HG03442 (cell line): ENCODE measurements around the gene PXDC1.
"Not testable (repeated sequence)": the region's sequence is repeated elsewhere in the genome, so short reads cannot be mapped to it uniquely, and the experiment has no call there.

ENCODE experiments used
- ATAC-seq: cut with Tn5 transposase; IDR thresholded peaks from one replicate; pipeline ENCODE4 v1.9.1; 2021; ENCODE audit warnings: mild to moderate bottlenecking, moderate library complexity; ENCODE audit not compliant: unreplicated experiment

The PXDC1 gene

DNA sequence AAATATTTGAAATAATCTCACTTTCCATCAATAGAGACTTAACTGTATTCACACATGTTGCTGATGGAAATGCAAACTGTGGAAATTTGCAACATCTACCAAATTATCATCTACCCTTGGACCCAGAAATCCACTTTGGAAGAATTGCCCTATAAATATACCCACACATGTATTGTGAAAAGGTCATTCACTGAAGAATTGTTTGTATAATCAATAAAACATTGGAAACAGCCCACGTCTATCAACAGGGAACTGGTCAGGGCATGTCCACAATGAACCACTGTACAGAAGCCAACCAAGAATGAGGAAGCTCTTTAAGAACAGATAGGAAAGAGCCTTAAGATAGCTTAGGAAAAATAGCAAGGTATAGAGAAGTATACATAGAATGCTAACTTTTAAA, 36.2 kb downstream of the PXDC1 start:
- no peak for ATAC-seq

DNA sequence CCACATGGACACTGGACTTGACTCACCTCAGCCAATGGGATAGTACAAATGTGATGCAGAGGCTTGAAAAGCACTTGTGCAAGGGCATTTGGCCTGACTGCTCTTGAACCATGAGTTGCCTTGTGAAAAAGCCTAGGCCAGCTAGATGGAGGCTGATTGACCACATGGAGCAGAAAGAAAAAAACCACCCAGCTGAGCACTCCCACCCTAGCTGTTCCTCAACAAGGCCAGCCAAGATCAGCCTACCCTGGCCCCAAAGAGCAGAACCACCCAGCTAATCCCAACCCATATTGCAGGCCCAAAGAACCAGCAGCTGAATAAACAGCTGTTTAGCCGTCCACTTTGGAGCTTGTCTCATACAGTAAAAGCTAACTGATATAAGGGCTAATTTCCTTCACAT, 36.7 kb downstream of the PXDC1 start:
- no peak for ATAC-seq

DNA sequence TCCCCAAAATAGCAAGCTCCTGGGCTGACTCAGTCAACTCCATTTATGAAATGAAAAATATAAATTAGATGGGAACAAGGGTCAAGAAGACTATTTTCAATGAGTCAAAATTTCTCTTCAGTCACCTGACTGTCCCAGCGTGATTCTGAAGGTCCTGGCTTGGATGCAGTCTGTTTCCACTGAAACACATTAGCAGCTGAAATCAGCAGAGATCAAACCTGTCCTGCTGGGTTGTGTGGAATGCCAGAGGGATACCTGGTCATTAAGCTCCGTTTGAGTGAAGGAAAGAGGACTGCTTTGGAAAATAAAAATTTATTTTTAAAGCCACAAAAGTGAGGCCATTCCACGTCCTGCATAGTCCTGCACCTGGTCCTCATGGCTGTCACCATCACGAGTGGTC, 37.4 kb downstream of the PXDC1 start:
- ATAC-seq: no peak

DNA sequence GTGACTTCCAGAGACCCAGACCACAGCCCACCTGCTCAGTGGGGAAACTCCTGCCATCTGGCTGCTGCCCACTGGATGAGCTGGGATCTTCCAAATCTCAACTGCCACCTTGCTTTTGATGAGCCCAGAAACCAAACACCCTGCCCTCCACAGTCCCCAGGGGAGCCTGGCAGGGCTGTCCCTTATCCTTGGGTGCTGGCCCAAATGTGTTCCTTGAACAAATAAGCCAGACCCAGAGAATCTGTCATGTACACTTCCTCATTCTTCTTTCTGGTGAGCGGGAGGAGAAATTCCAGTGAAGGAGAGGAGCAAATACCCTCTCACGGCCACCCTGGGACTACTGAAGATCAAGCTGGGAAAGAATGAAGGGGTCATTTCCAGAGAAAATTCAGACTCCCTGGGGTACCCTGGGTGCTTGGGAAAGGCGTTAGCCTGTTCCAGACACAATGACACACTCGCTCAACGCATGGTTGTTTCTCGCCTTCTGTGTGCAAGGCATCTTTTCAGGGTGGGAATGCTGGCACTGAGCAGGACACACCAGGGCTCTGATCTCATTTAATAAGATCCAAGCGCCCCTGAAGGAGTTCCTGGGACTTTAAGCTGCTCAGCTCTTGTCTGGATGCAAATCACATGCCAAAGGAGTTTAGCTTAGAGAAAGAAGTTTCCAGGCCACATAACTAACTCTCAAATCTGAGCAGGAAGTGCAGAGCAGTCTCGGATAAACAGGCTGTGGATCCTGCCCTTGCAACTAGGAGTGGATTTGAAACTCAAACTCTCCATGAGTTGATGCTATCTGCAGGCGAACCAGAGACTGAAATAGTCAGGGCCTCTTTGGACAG, 38.5 kb downstream of the PXDC1 start:
- no peak for ATAC-seq

DNA sequence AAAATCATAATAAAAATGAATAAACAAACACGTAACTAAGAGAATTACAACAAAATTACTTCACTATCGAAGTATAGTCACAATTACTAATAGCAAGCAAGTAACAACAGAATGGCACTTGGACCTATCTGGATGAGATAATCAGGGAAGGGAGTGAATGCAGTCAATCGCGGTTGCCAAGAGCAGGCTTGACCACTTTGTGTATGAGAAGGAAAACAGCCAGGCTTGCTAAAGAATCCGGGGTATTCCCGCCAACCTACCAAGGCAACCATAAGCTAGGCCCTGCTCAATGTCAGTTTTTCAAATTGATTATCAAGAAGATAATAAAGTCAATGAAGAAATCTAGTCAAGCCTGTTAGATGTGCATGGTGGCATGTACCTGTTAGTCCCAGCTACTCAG, 39.7 kb downstream of the PXDC1 start:
- ATAC-seq: no peak

DNA sequence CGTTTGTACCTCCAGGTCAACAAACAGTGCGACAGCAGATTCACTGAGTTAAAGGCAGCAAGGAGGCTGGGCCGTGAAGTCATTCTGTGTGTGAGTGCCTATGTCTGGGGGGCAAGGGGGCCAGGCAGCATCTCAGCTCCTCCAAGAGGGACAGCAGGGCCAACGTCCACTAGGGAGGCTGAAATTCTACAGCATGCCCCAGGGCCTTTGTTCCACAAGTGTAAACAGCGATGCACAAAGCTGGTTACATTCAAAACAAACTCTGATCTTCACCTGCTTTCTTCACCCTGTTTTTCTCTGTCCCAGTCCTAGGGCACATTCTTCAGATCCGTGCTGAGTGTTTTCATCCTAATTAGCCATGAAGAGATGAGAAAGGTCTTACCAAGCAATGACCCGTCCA, 41.1 kb downstream of the PXDC1 start:
- ATAC-seq: no peak

DNA sequence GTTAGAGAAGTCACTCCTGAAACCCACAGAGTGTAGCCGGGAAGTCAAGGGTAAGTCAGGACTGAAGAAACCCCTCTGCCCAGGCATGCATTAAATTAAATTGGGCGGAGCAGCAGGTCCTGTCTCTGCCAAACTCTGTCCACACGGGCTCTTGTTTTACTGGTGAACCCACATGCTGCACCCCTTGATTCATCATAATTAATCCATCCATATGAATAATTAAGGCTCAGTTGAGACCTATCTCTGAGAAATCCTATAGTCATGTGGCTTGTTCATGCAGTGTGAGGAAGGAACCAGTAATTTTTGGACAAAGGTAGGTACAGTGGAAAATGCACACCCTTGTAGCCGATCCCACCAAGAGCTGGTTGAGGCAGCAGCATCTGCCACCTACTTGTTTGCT, 43.0 kb downstream of the PXDC1 start:
- no peak for ATAC-seq

DNA sequence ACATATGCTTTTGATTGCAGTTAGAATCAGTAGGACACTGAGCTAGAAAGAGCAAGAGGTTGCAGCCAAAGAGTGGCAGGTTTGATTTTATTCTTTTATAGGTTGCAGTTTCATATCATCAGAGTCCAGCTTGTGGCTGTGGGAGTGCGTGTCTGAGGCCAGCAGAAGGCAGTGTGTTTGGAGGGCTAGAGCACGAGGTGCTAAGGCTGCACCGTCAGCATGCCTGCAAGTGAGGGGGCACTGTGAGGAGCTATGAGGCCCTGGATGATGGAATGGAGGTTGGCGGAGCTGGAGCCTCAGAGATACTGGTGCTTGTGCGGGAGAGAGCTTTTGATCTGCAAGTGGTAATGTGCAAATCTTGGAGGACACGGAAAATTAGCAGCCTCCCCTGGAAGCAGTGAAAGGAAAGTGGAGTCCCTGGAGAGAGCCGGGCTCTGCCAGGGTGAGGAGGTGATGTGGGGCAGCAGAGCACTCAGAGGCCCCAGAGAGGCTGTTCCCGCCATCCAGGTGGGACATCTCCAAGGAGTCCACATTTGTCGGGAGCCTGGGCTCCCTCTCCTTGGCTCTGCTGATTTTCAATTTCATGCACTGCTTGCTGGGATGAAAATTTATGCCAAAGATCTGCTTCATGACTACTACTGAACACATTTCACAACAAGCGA, 43.6 kb downstream of the PXDC1 start:
- ATAC-seq: no peak

DNA sequence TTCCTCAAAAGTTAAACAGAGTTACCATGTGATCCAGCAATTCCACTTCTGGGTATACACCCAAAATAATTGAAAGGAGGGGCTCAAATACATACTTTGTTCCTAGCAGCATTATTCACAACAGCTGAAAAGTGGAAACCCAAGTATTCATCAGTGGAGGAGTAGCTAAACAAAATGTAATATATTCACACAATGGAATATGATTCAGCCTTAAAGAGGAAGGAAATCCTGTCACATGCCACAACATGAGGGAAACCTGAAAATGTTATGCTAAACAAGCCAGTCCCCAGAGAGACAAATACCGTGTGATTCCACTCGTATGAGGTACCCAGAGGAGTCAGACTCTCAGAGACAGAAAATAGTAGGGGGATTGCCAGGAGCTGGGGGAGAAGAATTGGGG, 44.5 kb downstream of the PXDC1 start:
- no peak for ATAC-seq

DNA sequence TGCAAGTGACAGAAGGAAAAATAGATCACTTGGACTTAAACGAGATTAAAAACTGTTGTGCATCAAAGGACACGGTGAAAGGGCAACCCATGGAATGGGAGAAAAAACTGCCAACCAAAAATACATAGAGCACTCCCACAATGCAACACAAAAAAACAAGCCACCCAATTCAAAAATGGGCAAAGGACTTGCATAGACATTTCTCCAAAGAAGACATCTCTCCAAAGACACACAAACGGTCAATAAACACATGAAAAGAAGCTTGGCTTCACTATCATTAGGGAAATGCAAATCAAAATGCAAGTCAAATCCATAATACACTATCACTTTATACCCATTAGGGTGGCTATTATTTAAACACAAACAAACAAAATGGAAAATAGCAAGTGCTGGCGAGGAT, 45.0 kb downstream of the PXDC1 start:
- ATAC-seq: no peak

DNA sequence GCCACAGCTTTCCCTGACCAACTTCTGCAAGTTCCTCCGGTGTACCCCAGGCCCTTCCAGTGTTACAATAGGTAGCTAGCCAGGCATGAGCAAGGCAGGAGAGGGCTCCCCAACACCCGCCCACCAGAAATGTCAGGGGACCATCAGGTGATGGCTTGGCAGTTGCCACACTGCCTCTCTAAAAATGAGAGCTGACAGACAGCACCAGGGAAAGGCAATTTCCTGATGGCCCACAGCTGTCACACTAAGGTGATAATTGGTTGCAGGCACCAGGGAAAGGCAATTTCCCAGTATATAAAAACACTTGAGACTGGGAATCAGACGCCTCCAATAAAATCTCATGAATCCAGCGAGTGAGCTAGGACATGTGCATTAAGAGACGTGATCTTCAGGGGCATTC, 49.9 kb downstream of the PXDC1 start:
- ATAC-seq: no peak

DNA sequence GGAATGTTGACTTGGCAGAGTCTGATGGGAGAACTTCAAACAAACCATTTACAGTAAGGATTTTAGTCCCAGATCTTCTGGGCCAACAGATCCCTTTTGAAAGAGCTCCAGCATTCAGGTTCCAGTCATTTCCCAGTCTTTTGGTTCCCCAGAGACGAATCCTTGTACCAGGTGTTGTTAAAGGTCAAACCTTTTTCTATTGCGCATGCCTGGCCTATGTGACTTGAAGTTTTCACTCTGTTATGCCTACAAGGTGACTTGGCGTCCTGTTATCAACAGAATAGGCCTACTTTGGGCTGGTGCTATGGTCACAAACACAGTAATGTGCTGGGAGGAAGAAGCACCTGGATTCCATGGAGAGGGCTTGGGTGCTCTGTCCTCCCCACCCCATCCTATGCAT, 52.3 kb downstream of the PXDC1 start:
- ATAC-seq: no peak

DNA sequence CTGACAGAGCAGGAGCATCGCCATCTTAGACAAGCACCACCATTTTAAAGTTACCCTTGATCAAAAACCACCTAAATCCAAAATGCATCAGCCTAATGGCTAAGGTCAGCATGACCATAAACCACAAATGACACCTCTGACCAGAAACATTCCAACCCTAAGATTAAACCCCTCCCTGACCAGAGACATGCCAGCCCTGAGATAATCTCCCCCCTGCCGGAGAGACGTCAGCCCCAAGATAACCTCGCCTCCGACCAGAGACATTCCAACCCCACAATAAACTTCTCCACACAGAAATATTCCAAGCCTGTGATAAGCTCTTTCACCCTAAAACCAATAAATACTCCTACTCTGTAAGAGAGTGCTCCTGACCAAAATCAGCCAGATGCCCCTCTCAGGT, 53.5 kb downstream of the PXDC1 start:
- ATAC-seq: no peak

DNA sequence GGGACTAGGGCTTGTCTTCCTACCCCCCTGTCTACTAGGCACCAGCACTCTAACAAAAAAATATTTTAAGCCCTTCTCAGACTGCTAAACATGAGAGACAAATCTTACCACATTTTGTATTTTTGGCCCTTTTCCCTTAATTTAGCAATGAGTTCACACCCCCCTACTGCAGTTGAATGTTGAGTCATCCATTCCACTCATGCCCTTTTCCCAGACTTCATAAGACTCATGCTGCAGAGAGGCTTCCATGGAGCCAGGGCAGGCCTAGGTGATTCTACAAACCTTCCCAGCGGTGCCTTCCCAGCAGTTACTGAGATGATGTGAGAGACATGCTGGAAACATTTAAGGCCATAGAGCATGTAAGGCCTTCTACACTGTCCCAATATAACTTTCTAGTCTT, 53.9 kb downstream of the PXDC1 start:
- no peak for ATAC-seq

DNA sequence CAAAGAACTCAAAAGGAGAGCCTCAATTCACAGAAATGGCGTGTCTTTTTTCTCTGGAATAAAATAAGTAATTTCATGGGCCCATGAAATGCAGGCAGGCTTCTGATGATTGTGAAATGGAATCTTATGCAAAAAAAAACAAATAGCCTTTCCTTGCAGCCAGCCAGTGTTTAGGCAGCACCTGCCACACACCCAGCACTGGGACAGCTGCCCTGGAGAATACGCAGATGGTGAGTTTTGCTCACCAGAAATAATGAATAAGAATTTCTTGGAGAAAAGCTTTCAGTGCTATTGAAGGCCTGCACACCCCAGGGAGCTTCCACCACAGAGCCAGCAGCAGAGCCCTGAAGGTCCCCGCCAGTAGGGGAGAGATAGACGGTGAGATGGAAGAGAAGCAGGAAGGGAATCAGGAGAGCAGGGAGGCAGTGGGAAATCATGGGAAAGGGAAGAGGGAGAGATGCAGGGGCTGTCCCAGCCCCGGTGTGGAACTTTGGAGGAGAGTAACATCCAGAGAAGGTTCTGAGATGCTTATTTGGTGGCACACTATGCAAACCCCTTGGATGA, 54.9 kb downstream of the PXDC1 start:
- no peak for ATAC-seq

DNA sequence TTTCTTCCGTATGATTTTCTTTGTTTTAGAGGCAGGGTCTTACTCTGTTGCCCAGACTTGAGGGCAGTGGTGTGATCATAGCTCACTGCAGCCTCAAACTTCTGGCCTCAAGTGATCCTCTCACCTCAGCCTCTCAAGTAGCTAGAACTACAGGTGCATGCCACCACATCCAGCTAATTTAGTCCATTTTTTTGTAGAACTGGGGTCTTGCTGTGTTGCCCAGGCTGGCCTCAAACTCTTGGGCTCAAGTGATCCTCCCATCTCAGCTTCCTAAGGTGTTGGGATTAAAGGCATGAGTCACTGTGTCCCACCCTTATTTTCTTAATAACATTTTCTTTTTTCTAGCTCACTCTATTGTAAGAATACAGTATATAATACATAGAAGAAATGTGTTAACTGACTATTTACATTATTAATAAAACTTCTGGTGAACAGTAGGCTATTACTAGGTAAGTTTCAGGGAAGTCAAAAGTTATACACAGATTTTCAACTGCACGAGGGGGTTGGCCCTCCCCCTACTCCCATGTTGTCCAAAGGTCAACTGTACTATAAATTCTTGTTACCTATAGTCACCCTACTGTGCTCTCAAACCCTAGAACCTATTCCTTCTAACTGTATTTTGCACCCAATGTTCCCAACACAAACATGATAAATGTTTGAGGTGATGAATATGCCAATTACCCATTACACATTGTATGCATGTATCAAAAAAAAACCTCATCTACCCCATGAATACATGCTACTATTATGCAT, 56.3 kb downstream of the PXDC1 start:
- no peak for ATAC-seq

DNA sequence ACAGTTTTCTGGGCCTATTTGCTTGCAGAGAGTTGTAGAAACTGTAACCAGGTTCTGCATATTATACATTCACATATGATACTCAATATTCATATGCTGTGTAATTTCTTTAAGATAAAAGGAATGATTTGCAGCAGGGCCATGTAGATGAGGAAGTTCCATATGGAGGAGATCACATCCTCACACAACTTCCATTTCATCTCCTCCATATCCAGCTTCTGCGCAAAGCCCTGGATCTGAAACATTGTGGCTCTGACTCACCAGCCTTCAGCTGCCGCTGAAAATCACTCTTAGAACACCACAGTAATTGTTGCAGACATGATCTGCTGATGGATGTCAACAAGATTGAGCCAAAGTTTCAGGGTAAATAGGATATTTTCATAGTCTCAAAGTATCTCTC, 57.7 kb downstream of the PXDC1 start:
- no peak for ATAC-seq

DNA sequence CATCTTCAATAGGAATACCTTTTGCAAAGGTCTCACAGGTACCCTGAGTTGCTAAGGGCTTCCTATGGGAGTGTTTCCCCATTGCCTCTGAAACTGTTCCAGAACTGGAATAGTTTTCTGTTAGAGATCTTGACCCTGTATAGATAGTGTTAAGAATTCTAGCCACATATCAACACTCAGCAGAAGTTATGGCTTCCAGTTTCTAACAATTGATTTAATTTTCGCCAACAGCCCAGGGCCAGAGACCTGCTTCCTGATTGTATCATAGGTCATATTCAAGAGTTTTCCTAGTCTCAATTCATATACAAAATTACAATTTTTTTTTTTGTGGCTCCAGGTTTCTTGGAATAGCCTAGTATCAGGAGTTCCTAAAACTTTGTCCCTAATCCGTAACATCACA, 61.0 kb downstream of the PXDC1 start:
- ATAC-seq: no peak

DNA sequence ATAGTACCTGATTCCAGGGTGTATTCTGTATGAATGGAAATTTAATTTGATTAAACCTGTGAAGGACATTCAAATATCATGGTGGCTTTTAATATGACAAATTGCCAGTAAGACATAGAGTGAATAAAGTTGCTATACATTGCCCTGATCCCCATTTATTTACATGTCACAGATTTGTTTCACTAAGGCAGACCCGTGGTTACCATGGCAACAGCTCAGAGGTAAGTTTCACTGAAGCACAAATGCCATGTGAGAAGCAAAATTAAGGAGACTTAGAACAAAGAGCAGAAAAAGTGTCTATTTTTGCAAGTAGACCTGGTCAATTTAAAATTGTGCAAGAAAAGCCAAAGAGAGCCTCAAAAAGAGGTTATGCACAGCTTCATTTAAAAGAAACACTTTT, 63.7 kb downstream of the PXDC1 start:
- ATAC-seq: no peak

DNA sequence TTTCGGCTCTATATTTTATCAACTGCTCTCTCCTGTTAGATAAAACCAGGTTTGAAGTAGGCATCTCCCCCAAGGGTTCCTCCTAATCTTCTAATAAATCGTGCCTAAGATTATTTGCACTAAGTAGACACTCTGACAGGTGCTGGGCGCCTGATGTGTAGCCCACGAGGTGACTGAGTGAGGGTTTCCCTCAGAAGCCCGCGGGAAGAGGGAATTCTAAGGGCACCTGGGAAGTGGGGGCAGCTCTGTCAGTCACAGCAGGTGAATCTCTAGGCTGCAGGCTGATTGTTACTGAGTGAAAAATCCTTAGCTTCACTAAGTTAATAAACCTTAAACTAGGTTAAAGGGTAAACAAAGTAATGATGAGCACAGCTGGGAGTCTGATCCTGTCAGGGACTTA, 68.2 kb downstream of the PXDC1 start:
- no peak for ATAC-seq

DNA sequence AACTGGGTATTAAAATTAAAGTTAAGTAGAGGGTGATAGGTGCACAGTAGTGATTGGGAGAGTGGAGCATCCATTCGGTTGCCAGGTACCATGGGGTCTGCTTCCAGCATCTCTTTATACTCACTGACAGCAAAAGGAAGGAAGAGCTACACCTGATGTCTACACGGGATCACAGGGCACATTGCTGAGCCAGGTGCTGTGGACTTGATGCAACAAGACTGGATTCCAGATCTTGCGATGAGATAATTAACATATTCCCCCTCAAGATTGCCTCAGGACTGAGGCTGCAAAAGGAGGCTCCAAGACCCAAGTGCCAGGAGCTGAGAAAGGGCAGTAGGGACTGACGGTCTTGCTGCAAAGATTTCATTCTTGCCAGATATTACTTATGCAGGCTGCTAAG, 72.6 kb downstream of the PXDC1 start:
- no peak for ATAC-seq

DNA sequence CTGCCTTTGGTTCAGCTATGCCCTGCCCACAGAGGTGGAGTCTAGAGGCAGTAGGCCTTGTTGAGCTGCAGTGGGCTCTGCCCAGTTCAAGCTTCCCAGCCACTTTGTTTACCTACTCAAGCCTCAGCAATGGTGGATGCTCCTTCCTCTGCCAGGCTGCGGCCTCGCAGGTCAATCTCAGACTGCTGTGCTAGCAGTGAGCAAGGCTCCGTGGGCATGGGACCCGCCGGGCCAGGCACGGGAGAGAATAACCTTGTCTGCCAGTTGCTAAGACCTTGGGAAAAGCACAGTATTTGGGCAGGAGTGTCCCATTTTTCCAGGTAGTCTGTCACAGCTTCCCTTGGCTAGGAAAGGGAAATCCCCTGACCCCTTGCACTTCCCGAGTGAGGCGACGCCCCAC, 73.8 kb downstream of the PXDC1 start:
- ATAC-seq: not testable (repeated sequence)
